CD4-positive, alpha-beta T cell (primary cell): ENCODE results near the gene PTGR1. TPM values are rescaled to one million over a fixed set of nuclear protein-coding genes. Genes with fewer than 3 reads are reported as not detected.

Experiments used
- ATAC-seq: fragments of 200-7000 bp; cut with Tn5 transposase; one replicate; pipeline ENCODE4 v1.10.0; 2022; ENCODE audit warnings: mild to moderate bottlenecking; ENCODE audit not compliant: poor library complexity
- CTCF ChIA-PET: fragments of 350-600 bp; sonication (Branson Sonifier 250); formaldehyde crosslinking; loops from one replicate; lab custom pipeline; 2021; ENCODE audit warnings: antibody characterized with exemption, inconsistent platforms; lab: Charles Lee
- POLR2A ChIA-PET: fragments of 350-600 bp; sonication (Branson Sonifier 250); formaldehyde crosslinking; loops from one replicate; lab custom pipeline; 2021; ENCODE audit warnings: antibody characterized with exemption, inconsistent platforms; lab: Charles Lee
- DNase-seq, 14 experiments: peaks; one replicate each; pipeline ENCODE4 v3.0.0-alpha.2; 2013 to 2020; ENCODE audit warnings: mixed read lengths in 2 of 14
- H3K27ac ChIP-seq, 2 donors: one replicate each; pipeline versions ENCODE4 v1.5.1 to v1.7.0; 2013; ENCODE audit warnings: low read length in 2 of 2, low read depth in 1 of 2, mild to moderate bottlenecking in 1 of 2
- H3K27me3 ChIP-seq, 2 experiments: 1 replicate in 1 of 2; 2 replicates in 1 of 2; pipeline versions ENCODE4 v1.6.1 to v1.7.0; 2013; ENCODE audit warnings: low read length in 2 of 2, control low read depth in 1 of 2, mild to moderate bottlenecking in 1 of 2, moderate library complexity in 1 of 2; ENCODE audit not compliant: insufficient read depth in 2 of 2, control insufficient read depth in 1 of 2
- H3K36me3 ChIP-seq: one replicate; pipeline ENCODE4 v1.6.1; 2013; ENCODE audit warnings: low read length, control low read depth; ENCODE audit not compliant: insufficient read depth
- H3K4me1 ChIP-seq: one replicate; pipeline ENCODE4 v1.6.1; 2013; ENCODE audit warnings: low read length, control low read depth; ENCODE audit not compliant: insufficient read depth
- H3K4me3 ChIP-seq: one replicate; pipeline ENCODE4 v1.5.1; 2013; ENCODE audit warnings: mild to moderate bottlenecking, low read length, moderate library complexity
- H3K9me3 ChIP-seq, 2 experiments: 1 replicate in 1 of 2; 2 replicates in 1 of 2; pipeline versions ENCODE4 v1.6.1 to v1.7.0; 2013; ENCODE audit warnings: low read length in 2 of 2, mild to moderate bottlenecking in 2 of 2, control low read depth in 1 of 2, moderate library complexity in 1 of 2; ENCODE audit not compliant: control insufficient read depth in 1 of 2, insufficient read depth in 1 of 2
- H3K27ac Mint-ChIP-seq: one replicate; pipeline ENCODE4 v1.8.0; 2020; ENCODE audit warnings: mixed read lengths
- H3K27me3 Mint-ChIP-seq: one replicate; pipeline ENCODE4 v1.8.0; 2021; ENCODE audit warnings: mixed read lengths
- H3K36me3 Mint-ChIP-seq: one replicate; pipeline ENCODE4 v1.8.0; 2021; ENCODE audit warnings: low read depth, mixed read lengths
- H3K4me1 Mint-ChIP-seq: one replicate; pipeline ENCODE4 v1.8.0; 2021; ENCODE audit warnings: low read depth, mixed read lengths
- H3K4me3 Mint-ChIP-seq: one replicate; pipeline ENCODE4 v1.8.0; 2020; ENCODE audit warnings: mild to moderate bottlenecking, mixed read lengths
- H3K9me3 Mint-ChIP-seq: one replicate; pipeline ENCODE4 v1.8.0; 2020; ENCODE audit warnings: mixed read lengths
- CTCF ChIP-seq: fragments of 200-600 bp; IDR thresholded peaks from one replicate; pipeline ENCODE4 v1.8.0; 2022; ENCODE audit warnings: antibody characterized with exemption, mild to moderate bottlenecking
- intact Hi-C, 2 experiments: fragments of 100-400 bp; cut with DNase I in 1 of 2; cut with micrococcal nuclease in 1 of 2; formaldehyde crosslinking; loops; one replicate each; pipeline versions ENCODE4 v1.15.1 to v1.9.0; 2023 to 2025; cut with DNase I, micrococcal nuclease
- total RNA-seq, 174 experiments: library from RNA in 2 of 174; stranded (reverse) in 2 of 174; gene quantifications; one replicate each; pipeline ENCODE4 v1.2.3 and lab custom pipeline; 2021 to 2026

Gene PTGR1
- total RNA-seq, 2 experiments from 2014 or later, result 0.36 TPM; not detected in 1

DNA sequence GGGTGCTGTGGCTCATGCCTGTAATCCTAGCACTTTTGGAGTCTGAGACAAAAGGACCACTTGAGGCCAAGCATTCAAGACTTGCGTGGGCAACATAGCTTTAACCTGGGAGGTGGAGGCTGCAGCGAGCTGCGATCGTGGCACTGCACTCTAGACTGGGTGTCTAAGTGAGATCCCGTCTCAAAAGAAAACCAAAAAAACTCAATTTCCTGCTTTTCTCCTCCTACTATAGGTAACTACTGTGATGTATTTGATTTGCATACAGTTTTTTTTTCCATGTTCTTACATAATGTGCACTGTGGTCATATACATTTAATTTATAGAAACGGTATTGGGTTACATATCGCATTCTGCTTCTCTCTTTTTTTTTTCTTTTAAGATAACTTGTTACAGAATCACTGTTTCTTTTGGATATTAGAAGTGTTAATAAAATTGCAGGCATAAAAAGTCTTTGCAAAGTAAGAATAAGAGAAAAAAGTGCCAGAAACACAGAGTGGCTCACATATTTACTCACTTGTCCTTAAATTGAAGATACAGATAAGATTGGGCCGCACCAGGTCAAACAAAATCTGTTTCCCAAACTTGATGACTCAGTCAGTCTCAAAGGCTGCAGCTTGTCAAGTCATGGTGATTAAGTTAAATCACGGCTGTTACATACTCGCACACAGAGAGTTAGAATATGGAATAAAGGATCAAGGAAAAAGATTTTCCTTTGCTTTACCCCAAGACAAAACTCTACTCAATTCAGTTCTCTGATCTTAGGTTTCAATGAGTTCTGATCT is 2.0 kb upstream of the PTGR1 start:
- DNase-seq (peak in 1 of 14 experiments; percentile 6), ATAC-seq (peak; percentile 52)
- POLR2A ChIA-PET, result no interaction called here
- H3K4me3 Mint-ChIP-seq, result peak overlapping the region; percentile 85
- H3K27ac Mint-ChIP-seq, result peak overlapping the region; percentile 84
- CTCF ChIA-PET, result no interaction called here
- H3K4me3 ChIP-seq, result no peak overlapping the region
- intact Hi-C loops, result no loop called here
- H3K4me1 ChIP-seq, result peaks cover 24% of the 10 kb centered on the region
- TF ChIP-seq CTCF, result no peak
- no peaks in the 10 kb centered on the region for H3K36me3 ChIP-seq
- peaks cover 0 to 12% of the 10 kb centered on the region in 2 experiments for H3K9me3 ChIP-seq
- H3K27me3 ChIP-seq, result peaks cover 24 to 28% of the 10 kb centered on the region in 2 experiments
- peaks cover 47% of the 10 kb centered on the region for H3K27me3 Mint-ChIP-seq
- no peaks in the 10 kb centered on the region for H3K36me3 Mint-ChIP-seq
- peaks cover 34% of the 10 kb centered on the region for H3K4me1 Mint-ChIP-seq
- no peaks in the 10 kb centered on the region for H3K9me3 Mint-ChIP-seq
- no peak overlapping the region for H3K27ac ChIP-seq

- no peaks in the 10 kb centered on the region for H3K36me3 ChIP-seq
- peak overlapping the region; percentile 61 for H3K4me3 ChIP-seq
- H3K9me3 ChIP-seq, result peaks cover 0 to 12% of the 10 kb centered on the region in 2 experiments
- peaks cover 24 to 28% of the 10 kb centered on the region in 2 experiments for H3K27me3 ChIP-seq
- POLR2A ChIA-PET, result interaction anchor here (0.6 kb wide), 1 partner anchor 297 kb away, joined by 3 read pairs; the partner anchor contains the start of gene UGCG
- intact Hi-C loops, result loop anchor here (2.0 to 10.0 kb wide), 3 partner anchors 91 to 475 kb away; no protein-coding TSS in a partner anchor
- H3K27me3 Mint-ChIP-seq, result peaks cover 47% of the 10 kb centered on the region
- H3K27ac Mint-ChIP-seq, result no peak overlapping the region
- H3K36me3 Mint-ChIP-seq, result no peaks in the 10 kb centered on the region
- DNase-seq, result peak in 1 of 14 experiments; percentile 8
- H3K9me3 Mint-ChIP-seq, result no peaks in the 10 kb centered on the region
- peak overlapping the region; percentile 92 for H3K4me3 Mint-ChIP-seq
- CTCF ChIA-PET, result no interaction called here
- no peak for TF ChIP-seq CTCF
- no peak overlapping the region for H3K27ac ChIP-seq
- peaks cover 34% of the 10 kb centered on the region for H3K4me1 Mint-ChIP-seq
- ATAC-seq, result no peak
- H3K4me1 ChIP-seq, result peaks cover 24% of the 10 kb centered on the region
Measured at GRCh38 chr9:111599955-111600343, 502 bp upstream of the PTGR1 start.

- Mint-ChIP-seq H3K27ac (no peak overlapping the region), H3K36me3 (no peaks in the 10 kb centered on the region), H3K27me3 (peaks cover 47% of the 10 kb centered on the region), H3K4me1 (peaks cover 34% of the 10 kb centered on the region), H3K4me3 (peak overlapping the region; percentile 94), H3K9me3 (no peaks in the 10 kb centered on the region)
- Histone ChIP-seq H3K36me3 (no peaks in the 10 kb centered on the region), H3K9me3 (peaks cover 0 to 12% of the 10 kb centered on the region in 2 experiments), H3K27me3 (peaks cover 24 to 28% of the 10 kb centered on the region in 2 experiments), H3K27ac (no peak overlapping the region), H3K4me1 (peaks cover 24% of the 10 kb centered on the region), H3K4me3 (peak overlapping the region; percentile 61)
- DNase-seq, result peak in 5 of 14 experiments; percentile 0 to 24 (median 8)
- POLR2A ChIA-PET, result interaction anchor here (0.6 to 1.4 kb wide), 10 partner anchors 12 to 781 kb away, joined by 3 to 8 read pairs (median 4); partner anchors contain the start of genes DNAJC25, ECPAS, HSDL2 and UGCG
- TF ChIP-seq CTCF, result no peak
- CTCF ChIA-PET, result interaction anchor here (0.7 to 2.2 kb wide), 4 partner anchors 23 to 476 kb away, joined by 3 to 10 read pairs (median 6); partner anchors contain the start of gene ZNF483
- intact Hi-C loops, result loop anchor here (1.0 to 10.0 kb wide), 5 partner anchors 24 to 476 kb away; no protein-coding TSS in a partner anchor
- ATAC-seq, result peak; percentile 18
Measured at GRCh38 chr9:111598733-111599091, 735 bp downstream of the PTGR1 start.
